GM21529 (cell line): ENCODE data around the gene ZNF486.
"Not testable (repeated sequence)": the region's sequence is repeated elsewhere in the genome, so short reads cannot be mapped to it uniquely, and the experiment has no call there.

Source experiments
- ATAC-seq: cut with Tn5 transposase; IDR thresholded peaks from one replicate; pipeline ENCODE4 v1.9.1; 2021; ENCODE audit not compliant: unreplicated experiment

ZNF486 gene

GRCh38 chr19:20221605-20222004 is 54.6 kb downstream of the ZNF486 start:
- not testable (repeated sequence) for ATAC-seq

GRCh38 chr19:20233105-20233504 is 66.1 kb downstream of the ZNF486 start:
- ATAC-seq, result no peak

- ATAC-seq, result no peak
These were observed 68.1 kb downstream of the ZNF486 start for GRCh38 chr19:20235156-20235555.

- peak; percentile 71 for ATAC-seq
These were observed 71.0 kb downstream of the ZNF486 start for GRCh38 chr19:20237773-20238623.

GRCh38 chr19:20243629-20244028 is 76.6 kb downstream of the ZNF486 start:
- ATAC-seq, result no peak

GRCh38 chr19:20244356-20244755 is 77.3 kb downstream of the ZNF486 start:
- no peak for ATAC-seq

- no peak for ATAC-seq
These were observed 78.3 kb downstream of the ZNF486 start for GRCh38 chr19:20245309-20245708.

GRCh38 chr19:20247016-20247683 is 80.1 kb downstream of the ZNF486 start:
- ATAC-seq, result no peak

- ATAC-seq, result not testable (repeated sequence)
These were observed 81.2 kb downstream of the ZNF486 start for GRCh38 chr19:20248258-20248657.
